ENCODE data around the gene VPS4B. TPM values are rescaled to one million over a fixed set of nuclear protein-coding genes. Genes with fewer than 3 reads are reported as not detected.

VPS4B gene
- total and polyA plus RNA-seq, 2 experiments from 2014 or later: 30.2 to 49.4 TPM

- Mint-ChIP-seq H3K9me3 (no peaks in the 10 kb centered on the region), H3K27me3 (ENCODE audit: insufficient read depth, low read depth, poor library complexity) (peaks cover 4% of the 10 kb centered on the region), H3K4me1 (peaks cover 8% of the 10 kb centered on the region; the same call in 2 of the 3 replicates), H3K4me3 (no peak overlapping the region), H3K27ac (no peak overlapping the region), H3K36me3 (ENCODE audit: low read depth) (no peaks in the 10 kb centered on the region)
- no peaks in the 10 kb centered on the region for H3F3A ChIP-seq (replicated peaks; ENCODE audit: low read depth)
- no peak overlapping the region for H3K27ac ChIP-seq (ENCODE audit: low read depth)
- H4K20me1 ChIP-seq (replicated peaks; ENCODE audit: insufficient read depth): no peaks in the 10 kb centered on the region
- no peaks in the 10 kb centered on the region for H3K27me3 ChIP-seq (ENCODE audit: insufficient read depth)
- TF ChIP-seq, protein P1, sequence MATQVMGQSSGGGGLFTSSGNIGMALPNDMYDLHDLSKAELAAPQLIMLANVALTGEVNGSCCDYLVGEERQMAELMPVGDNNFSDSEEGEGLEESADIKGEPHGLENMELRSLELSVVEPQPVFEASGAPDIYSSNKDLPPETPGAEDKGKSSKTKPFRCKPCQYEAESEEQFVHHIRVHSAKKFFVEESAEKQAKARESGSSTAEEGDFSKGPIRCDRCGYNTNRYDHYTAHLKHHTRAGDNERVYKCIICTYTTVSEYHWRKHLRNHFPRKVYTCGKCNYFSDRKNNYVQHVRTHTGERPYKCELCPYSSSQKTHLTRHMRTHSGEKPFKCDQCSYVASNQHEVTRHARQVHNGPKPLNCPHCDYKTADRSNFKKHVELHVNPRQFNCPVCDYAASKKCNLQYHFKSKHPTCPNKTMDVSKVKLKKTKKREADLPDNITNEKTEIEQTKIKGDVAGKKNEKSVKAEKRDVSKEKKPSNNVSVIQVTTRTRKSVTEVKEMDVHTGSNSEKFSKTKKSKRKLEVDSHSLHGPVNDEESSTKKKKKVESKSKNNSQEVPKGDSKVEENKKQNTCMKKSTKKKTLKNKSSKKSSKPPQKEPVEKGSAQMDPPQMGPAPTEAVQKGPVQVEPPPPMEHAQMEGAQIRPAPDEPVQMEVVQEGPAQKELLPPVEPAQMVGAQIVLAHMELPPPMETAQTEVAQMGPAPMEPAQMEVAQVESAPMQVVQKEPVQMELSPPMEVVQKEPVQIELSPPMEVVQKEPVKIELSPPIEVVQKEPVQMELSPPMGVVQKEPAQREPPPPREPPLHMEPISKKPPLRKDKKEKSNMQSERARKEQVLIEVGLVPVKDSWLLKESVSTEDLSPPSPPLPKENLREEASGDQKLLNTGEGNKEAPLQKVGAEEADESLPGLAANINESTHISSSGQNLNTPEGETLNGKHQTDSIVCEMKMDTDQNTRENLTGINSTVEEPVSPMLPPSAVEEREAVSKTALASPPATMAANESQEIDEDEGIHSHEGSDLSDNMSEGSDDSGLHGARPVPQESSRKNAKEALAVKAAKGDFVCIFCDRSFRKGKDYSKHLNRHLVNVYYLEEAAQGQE (IDR thresholded peaks at IDR 0.05; ENCODE audit: unreplicated experiment): no peak
- TF ChIP-seq STAT1 (IDR thresholded peaks at IDR 0.05; ENCODE audit: unreplicated experiment) (no peak), ZNF462 (CRISPR knock-in tag; IDR thresholded peaks at IDR 0.05) (no peak), CTCF (conservative IDR thresholded peaks at IDR 0.05; ENCODE audit: low read depth in 2 of 2) (no peak), NANOG (IDR thresholded peaks at IDR 0.05; ENCODE audit: borderline replicate concordance) (no peak), ZNF331 (CRISPR knock-in tag; IDR thresholded peaks at IDR 0.05; ENCODE audit: low read depth) (no peak), EZH2phosphoT487 (IDR thresholded peaks at IDR 0.05; ENCODE audit: unreplicated experiment) (no peak), ZNF114 (CRISPR knock-in tag; IDR thresholded peaks at IDR 0.05) (no peak), ETS1 (IDR thresholded peaks at IDR 0.05) (no peak), EZH2 (IDR thresholded peaks at IDR 0.05; ENCODE audit: low read depth, unreplicated experiment) (no peak), JUNB (IDR thresholded peaks at IDR 0.05; ENCODE audit: unreplicated experiment) (no peak), POLR2AphosphoS5 (IDR thresholded peaks at IDR 0.05; ENCODE audit: low read depth) (no peak), CREB1 (CRISPR knock-in tag; IDR thresholded peaks at IDR 0.05; ENCODE audit: low read depth) (no peak)
- no peaks in the 10 kb centered on the region for H3K9me2 ChIP-seq (ENCODE audit: insufficient read depth)
- no peak for DNase-seq (ENCODE audit: low spot score)
- no peaks in the 10 kb centered on the region for H3K79me2 ChIP-seq (replicated peaks; ENCODE audit: insufficient read depth)
- ATAC-seq: no peak
- H2AFZ ChIP-seq: no peak overlapping the region
- H3K4me1 ChIP-seq (ENCODE audit: insufficient read depth): no peaks in the 10 kb centered on the region
- H3K4me2 ChIP-seq: no peak overlapping the region
- H3K4me3 ChIP-seq: no peak overlapping the region
- no peaks in the 10 kb centered on the region for H3K36me3 ChIP-seq (ENCODE audit: insufficient read depth)
Measured at GRCh38 chr18:63431180-63431579, 8.9 kb upstream of the VPS4B start.

Measured in GM23338 (cell line).